ENCODE data around the gene PCSK4.

- TF ChIP-seq CTCF (CRISPR knock-in tag; IDR thresholded peaks at IDR 0.05) (peak; percentile 51), ZNF660 (CRISPR knock-in tag; IDR thresholded peaks at IDR 0.05; ENCODE audit: borderline replicate concordance, low read depth) (no peak), E2F1 (CRISPR knock-in tag; IDR thresholded peaks at IDR 0.05) (no peak), ESRRA (CRISPR knock-in tag; IDR thresholded peaks at IDR 0.05; ENCODE audit: low read depth) (no peak), ZBTB7A (CRISPR knock-in tag; IDR thresholded peaks at IDR 0.05) (no peak), ASH2L (IDR thresholded peaks at IDR 0.05; ENCODE audit: insufficient read length, low read depth, low read length) (no peak), THYN1 (CRISPR knock-in tag; IDR thresholded peaks at IDR 0.05; ENCODE audit: borderline replicate concordance, low read depth) (no peak), ZNF564 (CRISPR knock-in tag; IDR thresholded peaks at IDR 0.05) (no peak), CBFB (CRISPR knock-in tag; IDR thresholded peaks at IDR 0.05) (no peak)
Measured at GRCh38 chr19:1471515-1472160, 18.5 kb downstream of the PCSK4 start.

All from HepG2 (cell line).